C4-2B (cell line): ENCODE data around the gene AFF3.

Experiments
- H3K27ac ChIP-seq: fragments of 450-650 bp; 2 replicates; pipeline ENCODE4 v1.5.1; 2017
- CTCF ChIP-seq: fragments of 450-650 bp; conservative IDR thresholded peaks from 2 replicates; pipeline ENCODE4 v1.5.1; 2017; ENCODE audit warnings: mild to moderate bottlenecking
- ZFX ChIP-seq: fragments of 450-650 bp; IDR thresholded peaks from 2 replicates; pipeline ENCODE4 v1.6.1; 2017

The AFF3 gene

GRCh38 chr2:99555404-99555803 is 587.0 kb downstream of the AFF3 start:
- TF ChIP-seq ZFX, result no peak
- no peak for TF ChIP-seq CTCF
- H3K27ac ChIP-seq, result no peak overlapping the region

- H3K27ac ChIP-seq, result no peak overlapping the region
- TF ChIP-seq CTCF, result no peak
- no peak for TF ChIP-seq ZFX
Observed at GRCh38 chr2:99554871-99555270, 587.5 kb downstream of the AFF3 start.

- H3K27ac ChIP-seq, result no peak overlapping the region
- TF ChIP-seq CTCF (no peak), ZFX (no peak)
Observed at GRCh38 chr2:99554238-99554637, 588.2 kb downstream of the AFF3 start.

- TF ChIP-seq ZFX (no peak), CTCF (no peak)
- H3K27ac ChIP-seq, result peak overlapping the region; percentile 27; the same call in 1 of the 2 replicates
Observed at GRCh38 chr2:99552529-99552928, 589.9 kb downstream of the AFF3 start.

- no peak overlapping the region for H3K27ac ChIP-seq
Observed at GRCh38 chr2:99550368-99550767, 592.0 kb downstream of the AFF3 start.

GRCh38 chr2:99545604-99546003 is 596.8 kb downstream of the AFF3 start:
- H3K27ac ChIP-seq, result no peak overlapping the region
- no peak for TF ChIP-seq ZFX
- TF ChIP-seq CTCF, result no peak

More at GRCh38 chr2:99550368-99550767, 592.0 kb downstream of the AFF3 start:
- no peak for TF ChIP-seq ZFX
- no peak for TF ChIP-seq CTCF

- no peak for TF ChIP-seq ZFX
- TF ChIP-seq CTCF, result no peak
- H3K27ac ChIP-seq, result no peak overlapping the region
Observed at GRCh38 chr2:99545066-99545465, 597.3 kb downstream of the AFF3 start.
